Neural cell (in vitro differentiated cells): ENCODE measurements around the gene TBC1D2.

Source experiments
- CTCF ChIP-seq: fragments of 450-650 bp; IDR thresholded peaks from 2 replicates; pipeline ENCODE4 v1.5.1; 2014; ENCODE audit warnings: antibody characterized with exemption, mild to moderate bottlenecking, moderate library complexity; ENCODE audit not compliant: poor library complexity, severe bottlenecking
- POLR2AphosphoS5 ChIP-seq: IDR thresholded peaks from 2 replicates; pipeline ENCODE4 v1.6.1; 2012
- SMC3 ChIP-seq: fragments of 450-650 bp; conservative IDR thresholded peaks from 2 replicates; pipeline ENCODE4 v1.6.1; 2014; ENCODE audit warnings: antibody characterized with exemption, mild to moderate bottlenecking, moderate library complexity; ENCODE audit not compliant: poor library complexity
- TF ChIP-seq, protein P1 (sequence below): IDR thresholded peaks from 2 replicates; pipeline ENCODE4 v1.6.1; 2012; ENCODE audit warnings: borderline replicate concordance

DNA sequence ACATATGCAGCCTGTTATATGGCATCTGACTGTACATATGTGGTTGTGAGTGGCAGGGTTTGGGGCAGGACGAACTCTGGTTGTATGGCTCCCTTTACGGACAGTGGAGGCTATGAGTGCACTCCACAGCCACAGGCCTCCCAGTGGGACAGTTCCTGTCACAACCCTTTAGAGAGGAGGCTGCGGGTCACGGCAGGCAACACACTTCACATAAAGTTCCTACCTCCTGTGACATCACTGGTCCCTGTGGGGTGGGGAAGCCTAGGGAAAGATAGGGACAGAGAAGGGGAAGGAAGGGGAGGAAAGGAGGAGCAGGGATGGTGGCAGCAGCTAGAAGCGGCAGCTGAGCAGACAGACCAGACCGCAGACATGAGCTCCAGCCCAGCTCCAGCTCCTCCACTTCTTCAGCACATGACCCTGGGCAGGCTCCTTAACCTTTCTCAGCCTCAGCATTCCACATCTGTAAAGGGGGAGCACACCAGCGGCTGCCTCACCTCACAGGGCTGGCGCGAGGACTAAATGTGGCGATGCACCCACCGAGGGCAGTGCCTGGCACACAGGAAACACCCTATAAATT is 35.6 kb downstream of the TBC1D2 start:
- TF ChIP-seq CTCF (no peak), POLR2AphosphoS5 (no peak), SMC3 (no peak)
- TF ChIP-seq, protein P1, sequence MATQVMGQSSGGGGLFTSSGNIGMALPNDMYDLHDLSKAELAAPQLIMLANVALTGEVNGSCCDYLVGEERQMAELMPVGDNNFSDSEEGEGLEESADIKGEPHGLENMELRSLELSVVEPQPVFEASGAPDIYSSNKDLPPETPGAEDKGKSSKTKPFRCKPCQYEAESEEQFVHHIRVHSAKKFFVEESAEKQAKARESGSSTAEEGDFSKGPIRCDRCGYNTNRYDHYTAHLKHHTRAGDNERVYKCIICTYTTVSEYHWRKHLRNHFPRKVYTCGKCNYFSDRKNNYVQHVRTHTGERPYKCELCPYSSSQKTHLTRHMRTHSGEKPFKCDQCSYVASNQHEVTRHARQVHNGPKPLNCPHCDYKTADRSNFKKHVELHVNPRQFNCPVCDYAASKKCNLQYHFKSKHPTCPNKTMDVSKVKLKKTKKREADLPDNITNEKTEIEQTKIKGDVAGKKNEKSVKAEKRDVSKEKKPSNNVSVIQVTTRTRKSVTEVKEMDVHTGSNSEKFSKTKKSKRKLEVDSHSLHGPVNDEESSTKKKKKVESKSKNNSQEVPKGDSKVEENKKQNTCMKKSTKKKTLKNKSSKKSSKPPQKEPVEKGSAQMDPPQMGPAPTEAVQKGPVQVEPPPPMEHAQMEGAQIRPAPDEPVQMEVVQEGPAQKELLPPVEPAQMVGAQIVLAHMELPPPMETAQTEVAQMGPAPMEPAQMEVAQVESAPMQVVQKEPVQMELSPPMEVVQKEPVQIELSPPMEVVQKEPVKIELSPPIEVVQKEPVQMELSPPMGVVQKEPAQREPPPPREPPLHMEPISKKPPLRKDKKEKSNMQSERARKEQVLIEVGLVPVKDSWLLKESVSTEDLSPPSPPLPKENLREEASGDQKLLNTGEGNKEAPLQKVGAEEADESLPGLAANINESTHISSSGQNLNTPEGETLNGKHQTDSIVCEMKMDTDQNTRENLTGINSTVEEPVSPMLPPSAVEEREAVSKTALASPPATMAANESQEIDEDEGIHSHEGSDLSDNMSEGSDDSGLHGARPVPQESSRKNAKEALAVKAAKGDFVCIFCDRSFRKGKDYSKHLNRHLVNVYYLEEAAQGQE, result no peak
